SK-MEL-5 (cell line): ENCODE data around the gene USP7. TPM values are rescaled to one million over a fixed set of nuclear protein-coding genes. Genes with fewer than 3 reads are reported as not detected.

Experiments used
- DNase-seq: peaks from one replicate; pipeline ENCODE4 v3.0.0-alpha.2; 2016; ENCODE audit warnings: low read depth, low spot score
- in situ Hi-C: cut with HindIII; loops from 2 replicates; pipeline ENCODE4 v1.10.0; 2016; ENCODE audit warnings: low sequenced_read_pairs, high pct_unique_total_duplicates, low pct_unique_long_range_greater_than_20kb
- total RNA-seq: library from RNA; depleted of rRNA; stranded (reverse); fragments of >200 nt; shearing (Covaris generic); gene quantifications from 2 replicates; pipeline ENCODE4 v1.2.3, GENCODE V29; 2014

USP7 gene
- total RNA-seq, 1 experiment from 2014 or later: 22.0 TPM

- in situ Hi-C loops: no loop called here
- no peak for DNase-seq
These were observed 99.9 kb downstream of the USP7 start for GRCh38 chr16:8863594-8864424.

- DNase-seq: no peak
- in situ Hi-C loops: no loop called here
These were observed 101.2 kb downstream of the USP7 start for GRCh38 chr16:8862309-8863130.

- in situ Hi-C loops: no loop called here
- DNase-seq: no peak
These were observed 102.0 kb downstream of the USP7 start for GRCh38 chr16:8861563-8862308.

GRCh38 chr16:8859913-8860881 lies 103.5 kb downstream of the USP7 start:
- in situ Hi-C loops: no loop called here
- no peak for DNase-seq

- in situ Hi-C loops: no loop called here
- no peak for DNase-seq
These were observed 104.5 kb downstream of the USP7 start for GRCh38 chr16:8858994-8859912.

- DNase-seq: no peak
- in situ Hi-C loops: no loop called here
These were observed 107.7 kb downstream of the USP7 start for GRCh38 chr16:8855972-8856371.

- in situ Hi-C loops: no loop called here
- DNase-seq: no peak
These were observed 108.5 kb downstream of the USP7 start for GRCh38 chr16:8855051-8855786.

- no peak for DNase-seq
- in situ Hi-C loops: no loop called here
These were observed 109.3 kb downstream of the USP7 start for GRCh38 chr16:8854298-8854948.

GRCh38 chr16:8853611-8854010 lies 110.1 kb downstream of the USP7 start:
- no peak for DNase-seq
- in situ Hi-C loops: no loop called here

GRCh38 chr16:8853150-8853549 lies 110.6 kb downstream of the USP7 start:
- no peak for DNase-seq
- in situ Hi-C loops: no loop called here

- in situ Hi-C loops: no loop called here
- no peak for DNase-seq
These were observed 111.2 kb downstream of the USP7 start for GRCh38 chr16:8852534-8852933.

- DNase-seq: no peak
- in situ Hi-C loops: no loop called here
These were observed 111.8 kb downstream of the USP7 start for GRCh38 chr16:8851761-8852403.

- in situ Hi-C loops: no loop called here
- no peak for DNase-seq
These were observed 113.3 kb downstream of the USP7 start for GRCh38 chr16:8850279-8850885.

GRCh38 chr16:8849411-8850011 lies 114.2 kb downstream of the USP7 start:
- in situ Hi-C loops: no loop called here
- DNase-seq: no peak
